H1 (cell line): ENCODE data around the gene FAM186B. TPM values are rescaled to one million over a fixed set of nuclear protein-coding genes. Genes with fewer than 3 reads are reported as not detected.

Experiments used
- CTCF ChIA-PET: fragments of 300-600 bp; sonication (Branson Sonifier 250); formaldehyde crosslinking; loops from one replicate; lab custom pipeline; 2021; ENCODE audit not compliant: partially characterized antibody; lab: Charles Lee
- POLR2A ChIA-PET: fragments of 300-600 bp; sonication (Branson Sonifier 250); formaldehyde crosslinking; loops from one replicate; lab custom pipeline; 2021; ENCODE audit warnings: inconsistent platforms; ENCODE audit not compliant: partially characterized antibody; lab: Charles Lee
- DNase-seq, 2 experiments: peaks; one replicate each; pipeline versions ENCODE4 v3.0.0 to v3.0.0-alpha.2; 2010 to 2022; ENCODE audit warnings: low spot score in 2 of 2, low read depth in 1 of 2, mixed read lengths in 1 of 2
- FAIRE-seq: peaks from 2 replicates; lab custom pipeline; 2011; peaks lifted over from hg19 to GRCh38; lab: Jason Lieb, UNC
- H2AFZ ChIP-seq: 2 replicates; pipeline ENCODE4 v1.8.1; 2012; ENCODE audit warnings: low read length, inconsistent platforms
- H2AK5ac ChIP-seq: 2 replicates; pipeline ENCODE4 v1.6.1; 2013; ENCODE audit warnings: low read depth, low read length
- H2BK120ac ChIP-seq: replicated peaks from 2 replicates; pipeline ENCODE3; 2013; ENCODE audit warnings: low read depth, low read length, inconsistent platforms
- H2BK12ac ChIP-seq: 2 replicates; pipeline ENCODE4 v1.6.1; 2013; ENCODE audit warnings: low read depth, low read length
- H2BK15ac ChIP-seq: 2 replicates; pipeline ENCODE4 v1.6.1; 2013; ENCODE audit warnings: low read length
- H2BK20ac ChIP-seq: 2 replicates; pipeline ENCODE4 v1.6.1; 2013; ENCODE audit warnings: low read length
- H2BK5ac ChIP-seq: 2 replicates; pipeline ENCODE4 v1.6.1; 2013; ENCODE audit warnings: low read depth, low read length
- H3K14ac ChIP-seq: 2 replicates; pipeline ENCODE4 v1.6.1; 2013; ENCODE audit warnings: inconsistent platforms; ENCODE audit not compliant: insufficient read length
- H3K18ac ChIP-seq: 2 replicates; pipeline ENCODE4 v1.6.1; 2013; ENCODE audit warnings: low read length; ENCODE audit errors: extremely low read depth
- H3K23ac ChIP-seq: 2 replicates; pipeline ENCODE4 v1.6.1; 2013; ENCODE audit warnings: inconsistent platforms; ENCODE audit not compliant: insufficient read length
- H3K23me2 ChIP-seq: 2 replicates; pipeline ENCODE4 v1.6.1; 2013; ENCODE audit warnings: low read depth, low read length
- H3K27ac ChIP-seq: 2 replicates; pipeline ENCODE4 v1.6.1; 2011; ENCODE audit warnings: low read depth, low read length, inconsistent platforms
- H3K27me3 ChIP-seq, 4 experiments: replicated peaks in 1 of 4; 1 replicate in 1 of 4; 2 replicates in 3 of 4; pipeline versions ENCODE4 v1.6.1 to v1.8.1; 2011 to 2013; ENCODE audit warnings: low read length in 3 of 4, mild to moderate bottlenecking in 3 of 4, inconsistent platforms in 2 of 4, mixed read lengths in 2 of 4, moderate library complexity in 1 of 4; ENCODE audit not compliant: control insufficient read depth in 3 of 4, insufficient read depth in 3 of 4; ENCODE audit errors: extremely low read depth in 1 of 4
- H3K36me3 ChIP-seq, 4 experiments: 2 replicates each; pipeline versions ENCODE4 v1.6.1 to v1.8.1; 2011 to 2013; ENCODE audit warnings: mild to moderate bottlenecking in 4 of 4, low read length in 3 of 4, moderate library complexity in 2 of 4, control low read depth in 1 of 4, inconsistent platforms in 1 of 4; ENCODE audit not compliant: insufficient read depth in 4 of 4, control insufficient read depth in 2 of 4
- H3K4ac ChIP-seq: replicated peaks from 2 replicates; pipeline ENCODE3; 2013; ENCODE audit warnings: low read length, low read depth, mixed read lengths, inconsistent platforms; ENCODE audit not compliant: insufficient read length
- H3K4me1 ChIP-seq, 4 experiments: replicated peaks in 1 of 4; 1 replicate in 1 of 4; 2 replicates in 3 of 4; pipeline versions ENCODE4 v1.6.1 to v1.8.1; 2011 to 2013; ENCODE audit warnings: low read length in 3 of 4, inconsistent platforms in 2 of 4, mixed read lengths in 1 of 4; ENCODE audit not compliant: insufficient read depth in 4 of 4, control insufficient read depth in 3 of 4
- H3K4me2 ChIP-seq, 2 experiments: 2 replicates each; pipeline versions ENCODE4 v1.6.1 to v1.8.1; 2011 to 2013; ENCODE audit warnings: low read depth in 2 of 2, low read length in 2 of 2, control low read depth in 1 of 2, inconsistent platforms in 1 of 2, mild to moderate bottlenecking in 1 of 2; ENCODE audit not compliant: insufficient read depth in 1 of 2
- H3K4me3 ChIP-seq, 4 experiments: fragments of 200-600, 300-600 bp in 1 of 4; sonication (generic), shearing (Covaris generic), sonication (Bioruptor Twin) in 1 of 4; 2 replicates each; pipeline versions ENCODE4 v1.5.1 to v1.8.1; 2011 to 2016; ENCODE audit warnings: low read length in 4 of 4, low read depth in 3 of 4, control low read depth in 2 of 4, inconsistent platforms in 2 of 4, mild to moderate bottlenecking in 2 of 4, mixed read lengths in 1 of 4, moderate library complexity in 1 of 4; ENCODE audit not compliant: insufficient read depth in 2 of 4; ENCODE audit errors: extremely low read depth in 1 of 4
- H3K56ac ChIP-seq: replicated peaks from 2 replicates; pipeline ENCODE3; 2013; ENCODE audit warnings: low read depth, mild to moderate bottlenecking, mixed read lengths, low read length, inconsistent platforms; ENCODE audit not compliant: insufficient read length
- H3K79me1 ChIP-seq: 2 replicates; pipeline ENCODE4 v1.6.1; 2013; ENCODE audit warnings: low read depth, low read length, control low read depth
- H3K79me2 ChIP-seq, 2 experiments: 2 replicates each; pipeline versions ENCODE4 v1.6.1 to v1.8.1; 2012 to 2013; ENCODE audit warnings: low read length in 2 of 2, mild to moderate bottlenecking in 2 of 2, inconsistent platforms in 1 of 2; ENCODE audit not compliant: insufficient read depth in 2 of 2, control insufficient read depth in 1 of 2
- H3K9ac ChIP-seq, 4 experiments: replicated peaks in 1 of 4; 1 replicate in 1 of 4; 2 replicates in 3 of 4; pipeline versions ENCODE4 v1.6.1 to v1.8.1; 2011 to 2013; ENCODE audit warnings: low read depth in 3 of 4, low read length in 3 of 4, control low read depth in 2 of 4, mild to moderate bottlenecking in 2 of 4, moderate library complexity in 2 of 4, inconsistent platforms in 1 of 4; ENCODE audit errors: extremely low read depth in 1 of 4
- H3K9me3 ChIP-seq, 2 experiments: 2 replicates each; pipeline versions ENCODE4 v1.6.1 to v1.8.1; 2012 to 2013; ENCODE audit warnings: mild to moderate bottlenecking in 2 of 2, moderate library complexity in 2 of 2, control low read depth in 1 of 2, inconsistent platforms in 1 of 2, low read depth in 1 of 2, low read length in 1 of 2, mixed read lengths in 1 of 2; ENCODE audit not compliant: insufficient read depth in 2 of 2
- H4K20me1 ChIP-seq, 2 experiments: replicated peaks in 1 of 2; 2 replicates each; pipeline versions ENCODE3 to v1.8.1; 2011 to 2013; ENCODE audit warnings: inconsistent platforms in 2 of 2, low read length in 2 of 2, mild to moderate bottlenecking in 1 of 2; ENCODE audit not compliant: insufficient read depth in 2 of 2, control insufficient read depth in 1 of 2
- H4K5ac ChIP-seq: 2 replicates; pipeline ENCODE4 v1.6.1; 2013; ENCODE audit warnings: low read length, low read depth, mixed read lengths, inconsistent platforms; ENCODE audit not compliant: insufficient read length
- H4K8ac ChIP-seq: 2 replicates; pipeline ENCODE4 v1.8.0; 2013; ENCODE audit warnings: mild to moderate bottlenecking, moderate library complexity, low read length, inconsistent platforms; ENCODE audit not compliant: insufficient read depth; ENCODE audit errors: extremely low read depth
- H4K91ac ChIP-seq: replicated peaks from 2 replicates; pipeline ENCODE3; 2013; ENCODE audit warnings: low read length, mixed read lengths, inconsistent platforms; ENCODE audit not compliant: insufficient read length
- CEBPB ChIP-seq: IDR thresholded peaks from 2 replicates; pipeline ENCODE4 v1.6.1; 2012; ENCODE audit warnings: low read depth, low read length
- CHD1 ChIP-seq: IDR thresholded peaks from 2 replicates; pipeline ENCODE4 v1.6.1; 2012; ENCODE audit warnings: low read depth, low read length, improper control_type of control experiment
- MAX ChIP-seq: IDR thresholded peaks from 2 replicates; pipeline ENCODE4 v1.6.1; 2012; ENCODE audit warnings: inconsistent platforms
- POLR2A ChIP-seq, 2 experiments: IDR thresholded peaks; 1 replicate in 1 of 2; 2 replicates in 1 of 2; pipeline ENCODE4 v1.6.1; 2011; ENCODE audit warnings: low read depth in 2 of 2, low read length in 2 of 2, mild to moderate bottlenecking in 2 of 2; ENCODE audit errors: control extremely low read depth in 1 of 2
- POU5F1 ChIP-seq: IDR thresholded peaks from 2 replicates; pipeline ENCODE4 v1.6.1; 2011; ENCODE audit warnings: low read depth, mild to moderate bottlenecking, low read length, moderate library complexity
- SIX5 ChIP-seq: IDR thresholded peaks from 2 replicates; pipeline ENCODE4 v1.6.1; 2011; ENCODE audit warnings: mild to moderate bottlenecking, low read depth, low read length
- USF2 ChIP-seq: IDR thresholded peaks from 2 replicates; pipeline ENCODE4 v1.6.1; 2011; ENCODE audit warnings: low read length, improper control_type of control experiment
- WGBS, 2 experiments: shearing (Covaris generic) in 1 of 2; methylation state at CpG; one replicate each; pipeline versions ENCODE4 v1.1.6 to v1.1.7; 2013 to 2015; ENCODE audit warnings: low lambda C conversion rate in 2 of 2, mixed read lengths in 2 of 2, inconsistent platforms in 1 of 2, low coverage in 1 of 2, missing lambda C conversion rate in 1 of 2; ENCODE audit not compliant: insufficient replicate concordance in 2 of 2, insufficient coverage in 1 of 2, insufficient read length in 1 of 2; ENCODE audit errors: extremely low coverage in 1 of 2, missing lambda C conversion rate in 1 of 2; 5-methylcytosine and 5-hydroxymethylcytosine counted together
- polyA plus RNA-seq, 7 experiments: library from polyadenylated mRNA; depleted of rRNA in 3 of 7; stranded (reverse) in 5 of 7; unstranded in 2 of 7; fragments of >200 nt in 5 of 7; fragments of 200-250 nt in 2 of 7; gene quantifications; 1 replicate in 5 of 7; 2 replicates in 1 of 7; 4 replicates in 1 of 7; pipeline versions ENCODE4 v1.2.1 to v1.2.3, GENCODE V29; 2011 to 2013; ENCODE audit warnings: missing spikeins in 2 of 7, mixed read lengths in 2 of 7
- total RNA-seq: library from RNA; stranded (reverse); fragmentation: NEBNext Ultra II Directional; extraction: Animal tissue kit (Norgen Biotek cat#: 25700); gene quantifications from 2 replicates; pipeline ENCODE4 v1.2.1, GENCODE V29; 2021

Gene FAM186B
- total and polyA plus RNA-seq, 2 of the 8 experiments (the other 6 are each of a cell fraction or from before 2014, with no cell fraction given): 0.12 to 0.73 TPM

- H3K4me3 ChIP-seq: no peak overlapping the region
- H3K79me2 ChIP-seq: no peaks in the 10 kb centered on the region
- FAIRE-seq: no peak
- DNase-seq: no peak
- H3K4ac ChIP-seq: no peak overlapping the region
- 95% methylated on average over 7 of the region's 7 CpGs; no CpG with 5 or more reads in 1 of the 2 experiments for WGBS, 2 experiments
- H2AK5ac ChIP-seq: no peak overlapping the region
- no peak overlapping the region for H2BK12ac ChIP-seq
- H3K4me2 ChIP-seq: no peak overlapping the region
- H3K56ac ChIP-seq: no peak overlapping the region
- no peaks in the 10 kb centered on the region for H3K27me3 ChIP-seq
- no peak overlapping the region for H3K27ac ChIP-seq
- no peak overlapping the region; the same call in 1 of the 2 replicates for H4K8ac ChIP-seq
- no peaks in the 10 kb centered on the region for H3K23me2 ChIP-seq
- ChIA-PET CTCF (interaction anchor here (1.0 to 12.7 kb wide), 9 partner anchors 11 to 118 kb away, joined by 3 to 222 read pairs (median 14); partner anchors contain the start of gene FMNL3), POLR2A (interaction anchor here (1.1 to 1.3 kb wide), 3 partner anchors 10 to 95 kb away, joined by 3 to 10 read pairs (median 6); partner anchors contain the start of gene TMBIM6)
- no peak overlapping the region for H2BK20ac ChIP-seq
- H2AFZ ChIP-seq: no peak overlapping the region
- no peaks in the 10 kb centered on the region for H3K9me3 ChIP-seq
- no peak overlapping the region for H3K9ac ChIP-seq
- no peak overlapping the region for H3K14ac ChIP-seq
- no peak overlapping the region for H2BK15ac ChIP-seq
- H4K5ac ChIP-seq: no peak overlapping the region
- peaks cover 0 to 10% of the 10 kb centered on the region in 2 experiments for H4K20me1 ChIP-seq
- no peak overlapping the region for H4K91ac ChIP-seq
- no peak overlapping the region for H3K23ac ChIP-seq
- peaks cover 15 to 58% (median 41%) of the 10 kb centered on the region in 4 experiments for H3K36me3 ChIP-seq
- no peaks in the 10 kb centered on the region for H3K79me1 ChIP-seq
- H2BK120ac ChIP-seq: no peak overlapping the region
- TF ChIP-seq CEBPB (no peak), USF2 (no peak), POLR2A (IDR thresholded peaks at IDR 0.05; ENCODE audit: control extremely low read depth in 1 of 2, low read depth in 2 of 2, low read length in 2 of 2) (no peak), SIX5 (no peak), POU5F1 (no peak), CHD1 (no peak), MAX (no peak)
- no peak overlapping the region for H3K18ac ChIP-seq
- no peaks in the 10 kb centered on the region for H3K4me1 ChIP-seq
- no peak overlapping the region for H2BK5ac ChIP-seq
Observed at GRCh38 chr12:49646331-49646830, 40.9 kb upstream of the FAM186B start.
